CD14-positive monocyte (primary cell): ENCODE results near the gene IGF2BP2. TPM values are rescaled to one million over a fixed set of nuclear protein-coding genes. Genes with fewer than 3 reads are reported as not detected.

Experiments
- DNase-seq, 3 donors: peaks; one replicate each; pipeline ENCODE4 v3.0.0-alpha.2; 2011 to 2022
- H2AFZ ChIP-seq: 2 replicates; pipeline ENCODE4 v1.6.0; 2012; ENCODE audit warnings: mild to moderate bottlenecking, low read depth, low read length, inconsistent platforms; ENCODE audit not compliant: insufficient read depth, poor library complexity, severe bottlenecking
- H3K27ac ChIP-seq, 2 donors: 1 replicate in 1 of 2; 2 replicates in 1 of 2; pipeline ENCODE4 v1.5.1; 2012 to 2013; ENCODE audit warnings: low read length in 2 of 2, control low read depth in 1 of 2, inconsistent platforms in 1 of 2, low read depth in 1 of 2, mild to moderate bottlenecking in 1 of 2
- H3K27me3 ChIP-seq, 2 donors: one replicate each; pipeline versions ENCODE4 v1.6.0 to v1.6.1; 2011 to 2013; ENCODE audit warnings: low read length in 2 of 2; ENCODE audit not compliant: control insufficient read depth in 2 of 2, insufficient read depth in 2 of 2
- H3K36me3 ChIP-seq, 2 donors: replicated peaks in 1 of 2; 1 replicate in 1 of 2; 2 replicates in 1 of 2; pipeline versions ENCODE4 v1.5.1 to v1.6.1; 2012 to 2013; ENCODE audit warnings: low read length in 2 of 2, control low read depth in 1 of 2, inconsistent platforms in 1 of 2, mild to moderate bottlenecking in 1 of 2; ENCODE audit not compliant: insufficient read depth in 2 of 2, control insufficient read depth in 1 of 2
- H3K4me1 ChIP-seq, 2 donors: 1 replicate in 1 of 2; 2 replicates in 1 of 2; pipeline versions ENCODE4 v1.5.1 to v1.6.1; 2012 to 2013; ENCODE audit warnings: low read length in 2 of 2, control low read depth in 1 of 2, inconsistent platforms in 1 of 2, mild to moderate bottlenecking in 1 of 2, moderate library complexity in 1 of 2; ENCODE audit not compliant: insufficient read depth in 2 of 2, control insufficient read depth in 1 of 2
- H3K4me2 ChIP-seq: replicated peaks from 2 replicates; pipeline ENCODE3; 2012; ENCODE audit warnings: low read length, moderate library complexity, mild to moderate bottlenecking; ENCODE audit not compliant: poor library complexity, severe bottlenecking; ENCODE audit errors: extremely low read depth
- H3K4me3 ChIP-seq, 3 experiments: fragments of 200-600 bp in 1 of 3; sonication (generic) in 1 of 3; replicated peaks in 1 of 3; 1 replicate in 2 of 3; 2 replicates in 1 of 3; pipeline ENCODE4 v1.5.1; 2011 to 2013; ENCODE audit warnings: low read length in 3 of 3, mild to moderate bottlenecking in 3 of 3, control low read depth in 2 of 3, low read depth in 2 of 3, inconsistent platforms in 1 of 3, moderate library complexity in 1 of 3
- H3K79me2 ChIP-seq: 2 replicates; pipeline ENCODE4 v1.6.0; 2012; ENCODE audit warnings: mild to moderate bottlenecking, control low read depth, inconsistent platforms, low read length, moderate library complexity; ENCODE audit not compliant: insufficient read depth
- H3K9ac ChIP-seq: 2 replicates; pipeline ENCODE4 v1.6.0; 2017; ENCODE audit warnings: low read length, mild to moderate bottlenecking; ENCODE audit not compliant: insufficient read depth, poor library complexity, severe bottlenecking
- H3K9me3 ChIP-seq, 2 donors: replicated peaks in 1 of 2; 1 replicate in 1 of 2; 2 replicates in 1 of 2; pipeline versions ENCODE4 v1.5.1 to v1.6.1; 2012 to 2013; ENCODE audit warnings: low read length in 2 of 2, control low read depth in 1 of 2; ENCODE audit not compliant: control insufficient read depth in 1 of 2, insufficient read depth in 1 of 2
- H4K20me1 ChIP-seq: 2 replicates; pipeline ENCODE4 v1.6.0; 2012; ENCODE audit warnings: mild to moderate bottlenecking, low read length, control low read depth, moderate library complexity; ENCODE audit not compliant: insufficient read depth
- H3K27ac Mint-ChIP-seq, 7 donors: one replicate each; pipeline ENCODE4 v1.8.0; 2020; ENCODE audit warnings: mild to moderate bottlenecking in 7 of 7, mixed read lengths in 7 of 7, moderate library complexity in 6 of 7, inconsistent platforms in 2 of 7
- H3K27me3 Mint-ChIP-seq, 3 donors: one replicate each; pipeline ENCODE4 v1.8.0; 2021 to 2022; ENCODE audit warnings: low read depth in 3 of 3, mild to moderate bottlenecking in 3 of 3, mixed read lengths in 3 of 3, moderate library complexity in 3 of 3, inconsistent platforms in 1 of 3
- H3K36me3 Mint-ChIP-seq, 2 donors: one replicate each; pipeline ENCODE4 v1.8.0; 2020; ENCODE audit warnings: mixed read lengths in 2 of 2, inconsistent platforms in 1 of 2, mild to moderate bottlenecking in 1 of 2
- H3K4me1 Mint-ChIP-seq: one replicate; pipeline ENCODE4 v1.8.0; 2020; ENCODE audit warnings: mild to moderate bottlenecking, mixed read lengths
- H3K4me3 Mint-ChIP-seq, 2 donors: one replicate each; pipeline ENCODE4 v1.8.0; 2020; ENCODE audit warnings: mild to moderate bottlenecking in 2 of 2, mixed read lengths in 2 of 2, moderate library complexity in 1 of 2
- H3K9me3 Mint-ChIP-seq, 7 donors: one replicate each; pipeline ENCODE4 v1.8.0; 2020 to 2022; ENCODE audit warnings: mixed read lengths in 7 of 7, mild to moderate bottlenecking in 6 of 7, moderate library complexity in 6 of 7, inconsistent platforms in 2 of 7
- WGBS: methylation state at CpG from one replicate; pipeline ENCODE4 v1.1.5; 2013; ENCODE audit warnings: missing lambda C conversion rate; ENCODE audit not compliant: insufficient coverage; 5-methylcytosine and 5-hydroxymethylcytosine counted together
- intact Hi-C, 2 donors: fragments of 100-400 bp; cut with micrococcal nuclease; formaldehyde crosslinking; loops; one replicate each; pipeline versions ENCODE4 v1.15.0 to v1.15.1; 2023
- polyA plus RNA-seq, 3 donors: library from polyadenylated mRNA; depleted of rRNA in 1 of 3; unstranded in 2 of 3; stranded (reverse) in 1 of 3; fragments of 300-500 nt in 2 of 3; fragments of >200 nt in 1 of 3; fragmentation: Illumina TruSeq in 2 of 3; gene quantifications; 1 replicate in 2 of 3; 2 replicates in 1 of 3; pipeline ENCODE4 v1.2.3, GENCODE V29; 2012 to 2021
- TF ChIP-seq, protein P1 (sequence below): fragments of 200-600 bp; IDR thresholded peaks from one replicate; pipeline ENCODE4 v1.8.0; 2022; ENCODE audit warnings: antibody characterized with exemption, mild to moderate bottlenecking

IGF2BP2 gene
- polyA plus RNA-seq, 3 donors, result 0.78 to 2.8 (median 1.00) TPM

DNA sequence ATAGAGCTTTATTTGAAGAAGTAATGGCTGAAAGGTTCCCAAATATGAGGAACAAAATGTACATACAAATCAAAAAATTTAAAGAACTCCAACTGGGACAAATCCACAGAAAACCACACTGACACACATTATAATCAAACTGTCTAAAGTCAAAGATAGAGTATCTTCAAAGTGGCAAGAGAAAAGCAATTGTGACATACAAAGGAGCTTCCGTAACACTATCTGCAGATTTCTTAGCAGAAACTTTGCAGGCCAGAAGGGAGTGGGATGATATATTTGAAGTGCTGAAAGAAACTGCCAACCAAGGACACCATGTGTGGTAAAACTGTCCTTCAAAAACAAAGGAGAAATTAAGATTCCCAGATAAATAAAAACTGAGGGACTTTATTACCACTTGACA is 146.8 kb downstream of the IGF2BP2 start:
- intact Hi-C loops, result loop anchor here (5.0 kb wide), 1 partner anchor 89 kb away; no protein-coding TSS in a partner anchor
- no peak overlapping the region for H3K4me3 Mint-ChIP-seq
- Histone ChIP-seq H2AFZ (no peak overlapping the region), H3K9me3 (no peaks in the 10 kb centered on the region), H3K4me2 (no peak overlapping the region), H3K79me2 (peaks cover 3% of the 10 kb centered on the region), H3K27me3 (no peaks in the 10 kb centered on the region), H3K4me1 (no peaks in the 10 kb centered on the region), H4K20me1 (no peaks in the 10 kb centered on the region), H3K27ac (no peak overlapping the region), H3K36me3 (peaks cover 11 to 55% of the 10 kb centered on the region in 2 donors), H3K4me3 (no peak overlapping the region), H3K9ac (no peak overlapping the region)
- TF ChIP-seq, protein P1, sequence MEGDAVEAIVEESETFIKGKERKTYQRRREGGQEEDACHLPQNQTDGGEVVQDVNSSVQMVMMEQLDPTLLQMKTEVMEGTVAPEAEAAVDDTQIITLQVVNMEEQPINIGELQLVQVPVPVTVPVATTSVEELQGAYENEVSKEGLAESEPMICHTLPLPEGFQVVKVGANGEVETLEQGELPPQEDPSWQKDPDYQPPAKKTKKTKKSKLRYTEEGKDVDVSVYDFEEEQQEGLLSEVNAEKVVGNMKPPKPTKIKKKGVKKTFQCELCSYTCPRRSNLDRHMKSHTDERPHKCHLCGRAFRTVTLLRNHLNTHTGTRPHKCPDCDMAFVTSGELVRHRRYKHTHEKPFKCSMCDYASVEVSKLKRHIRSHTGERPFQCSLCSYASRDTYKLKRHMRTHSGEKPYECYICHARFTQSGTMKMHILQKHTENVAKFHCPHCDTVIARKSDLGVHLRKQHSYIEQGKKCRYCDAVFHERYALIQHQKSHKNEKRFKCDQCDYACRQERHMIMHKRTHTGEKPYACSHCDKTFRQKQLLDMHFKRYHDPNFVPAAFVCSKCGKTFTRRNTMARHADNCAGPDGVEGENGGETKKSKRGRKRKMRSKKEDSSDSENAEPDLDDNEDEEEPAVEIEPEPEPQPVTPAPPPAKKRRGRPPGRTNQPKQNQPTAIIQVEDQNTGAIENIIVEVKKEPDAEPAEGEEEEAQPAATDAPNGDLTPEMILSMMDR, result no peak
- WGBS, result no CpG with 5 or more reads among the region's 1 CpG
- no peak for DNase-seq
- peaks cover 4 to 19% (median 11%) of the 10 kb centered on the region in 7 donors for H3K9me3 Mint-ChIP-seq
- peaks cover 0 to 2% (median 0%) of the 10 kb centered on the region in 3 donors for H3K27me3 Mint-ChIP-seq
- no peaks in the 10 kb centered on the region for H3K4me1 Mint-ChIP-seq
- H3K36me3 Mint-ChIP-seq, result peaks cover 39 to 42% of the 10 kb centered on the region in 2 donors
- H3K27ac Mint-ChIP-seq, result peak overlapping the region in 1 of 7 donors; percentile 31

DNA sequence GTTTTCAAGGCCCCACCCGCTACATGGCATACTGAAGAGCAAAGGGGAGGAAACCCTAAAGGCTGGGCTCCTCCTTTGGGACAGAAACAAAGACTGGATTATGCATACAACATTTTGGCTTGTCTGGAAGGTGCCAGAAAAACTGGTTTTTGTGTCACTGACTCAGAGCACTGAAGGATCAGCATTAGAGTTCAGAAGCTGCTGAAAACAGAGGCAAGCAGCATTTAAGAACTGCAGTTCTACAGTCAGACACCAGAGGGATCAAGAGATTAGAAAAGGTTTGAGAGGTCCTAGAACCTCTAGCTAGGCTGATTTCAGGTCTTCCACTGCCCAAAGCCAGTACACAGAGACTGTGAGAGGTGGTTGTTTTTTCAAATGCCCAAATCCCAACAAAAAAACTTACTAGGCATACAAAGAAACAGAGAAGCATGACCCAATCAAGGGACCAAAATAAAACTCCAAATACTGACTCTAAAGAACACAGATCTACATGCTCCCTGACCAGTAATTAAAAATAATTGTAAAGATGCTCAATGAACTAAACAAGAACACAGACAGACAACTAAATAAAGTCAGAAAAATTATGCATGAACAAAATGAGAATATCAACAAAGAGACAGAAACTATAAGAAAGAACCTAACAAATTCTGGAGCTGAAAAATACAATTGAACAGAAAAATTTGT is 147.6 kb downstream of the IGF2BP2 start:
- Mint-ChIP-seq H3K36me3 (peaks cover 41 to 44% of the 10 kb centered on the region in 2 donors), H3K27me3 (peaks cover 0 to 2% (median 0%) of the 10 kb centered on the region in 3 donors)

More for the DNA sequence above, 147.6 kb downstream of the IGF2BP2 start:
- Histone ChIP-seq H3K4me1 (no peaks in the 10 kb centered on the region), H3K36me3 (peaks cover 15 to 56% of the 10 kb centered on the region in 2 donors), H4K20me1 (no peaks in the 10 kb centered on the region), H3K9me3 (no peaks in the 10 kb centered on the region), H2AFZ (no peak overlapping the region), H3K27me3 (no peaks in the 10 kb centered on the region), H3K4me2 (no peak overlapping the region), H3K4me3 (no peak overlapping the region), H3K9ac (no peak overlapping the region), H3K79me2 (peaks cover 3% of the 10 kb centered on the region), H3K27ac (no peak overlapping the region)
- peak; percentile 22 to 68 (median 60) for DNase-seq
- intact Hi-C loops, result loop anchor here (5.0 kb wide), 1 partner anchor 90 kb away; no protein-coding TSS in a partner anchor
- Mint-ChIP-seq H3K9me3 (peaks cover 4 to 19% (median 7%) of the 10 kb centered on the region in 7 donors), H3K27ac (peak overlapping the region in 1 of 7 donors; percentile 0), H3K4me3 (no peak overlapping the region), H3K4me1 (no peaks in the 10 kb centered on the region)
- TF ChIP-seq, protein P1, result peak; percentile 77
- WGBS, result 100% methylated on average over 1 of the region's 1 CpG
